H9 (cell line): Measurements from ENCODE around the gene GLRA2. TPM values are rescaled to one million over a fixed set of nuclear protein-coding genes. Genes with fewer than 3 reads are reported as not detected.

Experiments
- DNase-seq: peaks from one replicate; pipeline ENCODE4 v3.0.0-alpha.2; 2017
- H2AFZ ChIP-seq: one replicate; pipeline ENCODE4 v1.6.1; 2013; ENCODE audit warnings: mild to moderate bottlenecking, low read length, control low read depth, moderate library complexity
- H2AK5ac ChIP-seq: 2 replicates; pipeline ENCODE4 v1.6.1; 2013; ENCODE audit warnings: low read length, control low read depth, mixed read lengths; ENCODE audit not compliant: insufficient read length
- H2BK120ac ChIP-seq: one replicate; pipeline ENCODE4 v1.6.1; 2013; ENCODE audit warnings: low read depth, mild to moderate bottlenecking, low read length, control low read depth, inconsistent platforms; ENCODE audit not compliant: poor library complexity, severe bottlenecking
- H2BK12ac ChIP-seq: 2 replicates; pipeline ENCODE4 v1.6.1; 2013; ENCODE audit warnings: low read length, control low read depth, mixed read lengths, low read depth; ENCODE audit not compliant: insufficient read length
- H2BK15ac ChIP-seq: 2 replicates; pipeline ENCODE4 v1.6.1; 2013; ENCODE audit warnings: low read depth, low read length, control low read depth
- H2BK20ac ChIP-seq: one replicate; pipeline ENCODE4 v1.6.1; 2013; ENCODE audit warnings: low read depth, mild to moderate bottlenecking, low read length, control low read depth, inconsistent platforms; ENCODE audit not compliant: poor library complexity, severe bottlenecking
- H2BK5ac ChIP-seq: 2 replicates; pipeline ENCODE4 v1.6.1; 2013; ENCODE audit warnings: low read length, control low read depth, mixed read lengths; ENCODE audit not compliant: insufficient read length
- H3K14ac ChIP-seq: 2 replicates; pipeline ENCODE4 v1.6.1; 2013; ENCODE audit warnings: low read length, control low read depth; ENCODE audit not compliant: insufficient read depth
- H3K18ac ChIP-seq: 2 replicates; pipeline ENCODE4 v1.6.1; 2013; ENCODE audit warnings: low read depth, mild to moderate bottlenecking, mixed read lengths, low read length, control low read depth; ENCODE audit not compliant: insufficient read length
- H3K23ac ChIP-seq: 2 replicates; pipeline ENCODE4 v1.6.1; 2013; ENCODE audit warnings: low read length, control low read depth, mixed read lengths, low read depth; ENCODE audit not compliant: insufficient read length
- H3K23me2 ChIP-seq: 2 replicates; pipeline ENCODE4 v1.6.1; 2013; ENCODE audit warnings: low read depth, mild to moderate bottlenecking, mixed read lengths, low read length, control low read depth; ENCODE audit not compliant: insufficient read length, poor library complexity, severe bottlenecking
- H3K27ac ChIP-seq: 2 replicates; pipeline ENCODE4 v1.5.1; 2013; ENCODE audit warnings: low read length, control low read depth, mixed read lengths, low read depth; ENCODE audit not compliant: insufficient read length
- H3K27me3 ChIP-seq: 2 replicates; pipeline ENCODE4 v1.6.1; 2013; ENCODE audit warnings: low read length, control low read depth, inconsistent platforms; ENCODE audit not compliant: insufficient read depth
- H3K4ac ChIP-seq: 2 replicates; pipeline ENCODE4 v1.6.1; 2013; ENCODE audit warnings: low read depth, mild to moderate bottlenecking, control low read depth, inconsistent platforms, low read length, moderate library complexity
- H3K4me1 ChIP-seq: 2 replicates; pipeline ENCODE4 v1.6.1; 2013; ENCODE audit warnings: low read length, control low read depth, inconsistent platforms; ENCODE audit not compliant: insufficient read depth
- H3K4me2 ChIP-seq: 2 replicates; pipeline ENCODE4 v1.6.1; 2013; ENCODE audit warnings: low read length, control low read depth, mixed read lengths; ENCODE audit not compliant: insufficient read length, insufficient read depth
- H3K56ac ChIP-seq: 2 replicates; pipeline ENCODE4 v1.6.1; 2013; ENCODE audit warnings: low read depth, mild to moderate bottlenecking, mixed read lengths, low read length, control low read depth; ENCODE audit not compliant: insufficient read length
- H3K79me1 ChIP-seq: 2 replicates; pipeline ENCODE4 v1.6.1; 2013; ENCODE audit warnings: low read depth, mild to moderate bottlenecking, moderate library complexity, low read length, control low read depth, inconsistent platforms; ENCODE audit not compliant: insufficient read depth, poor library complexity, severe bottlenecking
- H3K79me2 ChIP-seq: 2 replicates; pipeline ENCODE4 v1.6.1; 2013; ENCODE audit warnings: low read length, control low read depth, inconsistent platforms; ENCODE audit not compliant: insufficient read depth
- H3K9ac ChIP-seq: 2 replicates; pipeline ENCODE4 v1.6.1; 2013; ENCODE audit warnings: low read length, control low read depth, mixed read lengths; ENCODE audit not compliant: insufficient read length; ENCODE audit errors: extremely low read depth
- H3K9me3 ChIP-seq: one replicate; pipeline ENCODE4 v1.6.1; 2013; ENCODE audit warnings: low read depth, low read length, inconsistent platforms; ENCODE audit not compliant: control insufficient read depth
- H3T11ph ChIP-seq: one replicate; pipeline ENCODE4 v1.6.1; 2013; ENCODE audit warnings: mild to moderate bottlenecking, low read length, control low read depth, inconsistent platforms
- H4K20me1 ChIP-seq: one replicate; pipeline ENCODE4 v1.6.1; 2013; ENCODE audit not compliant: control insufficient read depth, insufficient read length, insufficient read depth
- H4K5ac ChIP-seq: 2 replicates; pipeline ENCODE4 v1.6.1; 2013; ENCODE audit warnings: low read depth, mild to moderate bottlenecking, mixed read lengths, low read length, control low read depth; ENCODE audit not compliant: insufficient read length
- H4K8ac ChIP-seq: replicated peaks from 2 replicates; pipeline ENCODE4 v1.6.1; 2013; ENCODE audit warnings: low read length, control low read depth, mixed read lengths, low read depth; ENCODE audit not compliant: insufficient read length
- H4K91ac ChIP-seq: 2 replicates; pipeline ENCODE4 v1.6.1; 2013; ENCODE audit warnings: low read depth, mild to moderate bottlenecking, moderate library complexity, mixed read lengths, low read length, control low read depth; ENCODE audit not compliant: insufficient read length
- H3K27ac Mint-ChIP-seq, 3 experiments: 2 replicates in 2 of 3; 3 replicates in 1 of 3; pipeline ENCODE4 v1.8.0; 2020 to 2021; ENCODE audit warnings: mixed read lengths in 3 of 3, mild to moderate bottlenecking in 1 of 3, moderate library complexity in 1 of 3
- H3K27me3 Mint-ChIP-seq: 2 replicates; pipeline ENCODE4 v1.8.0; 2021; ENCODE audit warnings: low read depth, mild to moderate bottlenecking, moderate library complexity, mixed read lengths
- H3K36me3 Mint-ChIP-seq, 3 experiments: 2 replicates in 2 of 3; 3 replicates in 1 of 3; pipeline ENCODE4 v1.8.0; 2020 to 2021; ENCODE audit warnings: low read depth in 3 of 3, mixed read lengths in 3 of 3; ENCODE audit not compliant: insufficient read depth in 1 of 3
- H3K4me1 Mint-ChIP-seq, 2 experiments: 2 replicates each; pipeline ENCODE4 v1.8.0; 2020; ENCODE audit warnings: mixed read lengths in 2 of 2
- H3K4me3 Mint-ChIP-seq, 2 experiments: 2 replicates in 1 of 2; 3 replicates in 1 of 2; pipeline ENCODE4 v1.8.0; 2020 to 2021; ENCODE audit warnings: mild to moderate bottlenecking in 2 of 2, mixed read lengths in 2 of 2, moderate library complexity in 1 of 2
- H3K9me3 Mint-ChIP-seq, 2 experiments: 2 replicates in 1 of 2; 3 replicates in 1 of 2; pipeline ENCODE4 v1.8.0; 2020; ENCODE audit warnings: mild to moderate bottlenecking in 2 of 2, mixed read lengths in 2 of 2, moderate library complexity in 1 of 2
- CTCF ChIP-seq: fragments of 200-600 bp; sonication (generic); conservative IDR thresholded peaks from 3 replicates; pipeline ENCODE4 v1.8.0; 2021; ENCODE audit warnings: antibody characterized with exemption, mild to moderate bottlenecking
- WGBS: extraction: QIAGEN DNeasy Blood & Tissue Kit; methylation state at CpG from one replicate; pipeline ENCODE4 v1.1.7; 2013; ENCODE audit warnings: missing lambda C conversion rate, low lambda C conversion rate, mixed read lengths; ENCODE audit not compliant: insufficient read length; ENCODE audit errors: extremely low coverage; 5-methylcytosine and 5-hydroxymethylcytosine counted together
- total RNA-seq: library from RNA; stranded (reverse); gene quantifications from 2 replicates; pipeline ENCODE4 v1.2.1, GENCODE V29; 2021

The GLRA2 gene
- total RNA-seq, 1 experiment from 2014 or later, result not detected

GRCh38 chrX:14564058-14564457 lies 34.7 kb downstream of the GLRA2 start:
- no peak overlapping the region for H3K56ac ChIP-seq
- H2BK5ac ChIP-seq, result no peak overlapping the region
- no peak overlapping the region for H4K5ac ChIP-seq
- no peaks in the 10 kb centered on the region for H3K27me3 ChIP-seq
- H3K27ac Mint-ChIP-seq, result no peak overlapping the region
- H3K23me2 ChIP-seq, result no peaks in the 10 kb centered on the region
- H3K4ac ChIP-seq, result no peak overlapping the region
- no peak overlapping the region for H3K27ac ChIP-seq
- no peak overlapping the region for H3K4me2 ChIP-seq
- no peak overlapping the region for H2BK20ac ChIP-seq
- no peak overlapping the region for H3T11ph ChIP-seq
- no peak overlapping the region for H3K4me3 Mint-ChIP-seq
- no peak overlapping the region for H2AK5ac ChIP-seq
- no peak overlapping the region for H2AFZ ChIP-seq
- H3K36me3 Mint-ChIP-seq, result peaks cover 0 to 7% (median 1%) of the 10 kb centered on the region in 3 experiments; a peak in 4 of 7 replicates
- no peaks in the 10 kb centered on the region for H3K79me1 ChIP-seq
- H3K9me3 ChIP-seq, result no peaks in the 10 kb centered on the region
- no peaks in the 10 kb centered on the region for H3K4me1 ChIP-seq
- no peak overlapping the region for H2BK12ac ChIP-seq
- no CpG with 5 or more reads among the region's 2 CpGs for WGBS
- H3K79me2 ChIP-seq, result no peaks in the 10 kb centered on the region
- no peak overlapping the region for H2BK15ac ChIP-seq
- no peak overlapping the region for H4K91ac ChIP-seq
- no peak overlapping the region for H3K9ac ChIP-seq
- H2BK120ac ChIP-seq, result no peak overlapping the region
- H3K18ac ChIP-seq, result no peak overlapping the region
- H3K4me1 Mint-ChIP-seq, result peaks cover 0 to 6% of the 10 kb centered on the region in 2 experiments; a peak in 2 of 4 replicates
- H3K23ac ChIP-seq, result no peak overlapping the region
- no peak overlapping the region for H3K14ac ChIP-seq
- H4K20me1 ChIP-seq, result no peaks in the 10 kb centered on the region
- peaks cover 64 to 70% of the 10 kb centered on the region in 2 experiments for H3K9me3 Mint-ChIP-seq
- H3K27me3 Mint-ChIP-seq, result no peaks in the 10 kb centered on the region
- H4K8ac ChIP-seq, result no peak overlapping the region
- TF ChIP-seq CTCF, result no peak
- no peak for DNase-seq
